RWPE1 (cell line): Measurements from ENCODE around the gene SPOP.

Source experiments
- CTCF ChIA-PET: fragments of 350-600 bp; sonication (Branson Sonifier 250); formaldehyde crosslinking; extraction: SDS; loops from one replicate; lab custom pipeline; 2021; lab: Yijun Ruan, JAX
- POLR2A ChIA-PET: fragments of 400-600 bp; formaldehyde crosslinking; extraction: SDS; loops from one replicate; lab custom pipeline; 2020; ENCODE audit warnings: antibody characterized with exemption; ENCODE audit not compliant: low non-redundant PET; lab: Yijun Ruan, JAX
- DNase-seq: peaks from one replicate; pipeline ENCODE4 v3.0.0; 2012; ENCODE audit warnings: low spot score
- H3K27ac ChIP-seq: fragments of 450-650 bp; 2 replicates; pipeline ENCODE4 v1.5.1; 2017
- CTCF ChIP-seq: fragments of 450-650 bp; conservative IDR thresholded peaks from 2 replicates; pipeline ENCODE4 v1.5.1; 2017; ENCODE audit warnings: low read depth, mild to moderate bottlenecking

Gene SPOP

GRCh38 chr17:49621420-49621819, 56.5 kb downstream of the SPOP start:
- no peak overlapping the region for H3K27ac ChIP-seq
- ChIA-PET POLR2A (no interaction called here), CTCF (interaction anchor here (0.6 kb wide), 1 partner anchor 11 kb away, joined by 3 read pairs; no protein-coding TSS in a partner anchor)
- no peak for DNase-seq
- TF ChIP-seq CTCF: no peak

GRCh38 chr17:49618028-49618611, 59.8 kb downstream of the SPOP start:
- ChIA-PET CTCF (interaction anchor here (0.7 kb wide), 1 partner anchor 1770 kb away, joined by 3 read pairs; no protein-coding TSS in a partner anchor), POLR2A (no interaction called here)
- no peak overlapping the region for H3K27ac ChIP-seq
- no peak for DNase-seq
- TF ChIP-seq CTCF: no peak

GRCh38 chr17:49616601-49617131, 61.2 kb downstream of the SPOP start:
- 0 out of 2 replicates have a peak overlapping the region, but pooled peaks have one; percentile 11 for H3K27ac ChIP-seq
- no peak for DNase-seq
- TF ChIP-seq CTCF: no peak
- ChIA-PET CTCF (no interaction called here), POLR2A (interaction anchor here (0.5 kb wide), 1 partner anchor 1699 kb away, joined by 4 read pairs; no protein-coding TSS in a partner anchor)

GRCh38 chr17:49616086-49616485, 61.8 kb downstream of the SPOP start:
- DNase-seq: peak; percentile 3
- ChIA-PET CTCF (no interaction called here), POLR2A (no interaction called here)
- H3K27ac ChIP-seq: no peak overlapping the region
- TF ChIP-seq CTCF: no peak

GRCh38 chr17:49613182-49613800, 64.6 kb downstream of the SPOP start:
- ChIA-PET POLR2A (no interaction called here), CTCF (no interaction called here)
- TF ChIP-seq CTCF: no peak
- no peak overlapping the region for H3K27ac ChIP-seq
- no peak for DNase-seq

GRCh38 chr17:49612726-49613125, 65.2 kb downstream of the SPOP start:
- TF ChIP-seq CTCF: no peak
- ChIA-PET CTCF (no interaction called here), POLR2A (no interaction called here)
- no peak overlapping the region for H3K27ac ChIP-seq
- DNase-seq: no peak
